ENCODE measurements around the gene CHST5.
"Not testable (repeated sequence)": the region's sequence is repeated elsewhere in the genome, so short reads cannot be mapped to it uniquely, and the experiment has no call there.

CHST5 gene

DNA sequence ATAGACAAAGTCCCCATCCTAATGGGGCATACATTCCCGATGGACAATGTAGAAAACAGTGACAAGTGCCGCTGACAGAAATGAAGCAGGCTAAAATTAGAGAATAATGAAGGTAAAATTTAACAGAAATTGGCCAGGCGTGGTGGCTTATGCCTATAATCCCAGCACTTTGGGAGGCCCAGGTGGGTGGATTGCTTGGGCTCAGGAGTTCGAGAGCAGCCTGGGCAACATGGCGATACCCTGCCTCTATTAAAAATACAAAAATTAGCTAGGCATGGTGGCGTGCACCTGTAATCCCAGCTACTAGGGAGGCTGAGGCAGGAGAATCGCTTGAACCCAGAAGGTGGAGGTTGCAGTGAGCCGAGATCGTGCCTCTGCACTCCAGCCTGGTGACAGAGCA lies 12.5 kb upstream of the CHST5 start:
- not testable (repeated sequence) for DNase-seq

DNA sequence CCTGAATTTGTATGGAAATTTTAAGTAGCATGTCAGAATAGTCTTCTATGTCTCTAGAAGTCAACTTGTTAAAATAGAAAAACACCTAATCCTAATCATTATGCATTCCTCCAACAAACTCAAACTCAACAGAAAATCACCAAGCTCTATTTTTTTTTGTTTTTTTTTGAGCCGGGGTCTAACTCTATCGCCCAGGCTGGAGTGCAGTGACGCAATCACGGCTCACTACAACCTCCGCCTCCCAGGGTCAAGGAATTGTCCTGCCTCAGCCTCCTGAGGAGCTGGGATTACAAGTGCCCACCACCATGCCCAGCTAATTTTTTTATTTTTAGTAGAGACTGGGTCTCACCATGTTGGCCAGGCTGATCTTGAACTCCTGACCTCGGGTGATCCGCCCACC lies 10.4 kb upstream of the CHST5 start:
- DNase-seq, result no peak

DNA sequence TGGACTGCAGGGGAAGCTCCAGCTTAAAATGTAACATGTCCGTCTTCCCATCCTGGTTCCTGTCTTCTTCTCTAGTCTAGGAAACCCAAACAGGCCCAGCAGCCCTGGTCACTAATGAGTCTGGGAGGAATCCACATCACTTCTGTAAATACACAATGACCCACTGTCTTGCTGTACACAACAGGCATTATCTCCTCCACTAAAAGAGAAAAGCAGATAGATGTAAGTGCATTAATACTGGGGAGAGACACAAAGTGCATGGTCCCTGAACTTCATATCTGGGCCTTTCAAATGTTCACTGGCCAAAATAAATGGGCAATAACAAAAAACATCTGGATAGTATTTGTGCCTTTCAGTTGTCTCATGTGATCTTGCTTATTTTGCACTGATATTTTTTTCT lies 10.0 kb upstream of the CHST5 start:
- DNase-seq, result not testable (repeated sequence)

DNA sequence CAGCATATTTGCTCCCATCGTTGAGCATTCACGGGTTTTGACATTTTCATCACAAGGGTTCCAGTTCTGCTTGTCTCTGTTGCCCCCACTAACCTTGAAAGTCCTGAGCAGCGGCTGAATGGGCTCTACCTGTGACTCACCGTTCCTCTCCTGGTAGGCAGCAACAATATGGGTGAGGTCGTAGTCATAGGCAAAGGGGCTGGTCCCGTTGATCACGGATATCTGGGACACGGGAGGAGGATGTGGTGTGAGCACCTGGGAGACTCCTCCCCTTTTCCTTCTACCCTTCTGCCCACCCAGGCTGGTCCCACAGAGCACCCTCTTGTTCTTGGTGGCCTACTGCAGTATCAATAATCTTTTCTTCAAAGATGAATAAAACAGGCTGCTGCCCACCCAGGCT lies 6.6 kb upstream of the CHST5 start:
- DNase-seq, result not testable (repeated sequence)

DNA sequence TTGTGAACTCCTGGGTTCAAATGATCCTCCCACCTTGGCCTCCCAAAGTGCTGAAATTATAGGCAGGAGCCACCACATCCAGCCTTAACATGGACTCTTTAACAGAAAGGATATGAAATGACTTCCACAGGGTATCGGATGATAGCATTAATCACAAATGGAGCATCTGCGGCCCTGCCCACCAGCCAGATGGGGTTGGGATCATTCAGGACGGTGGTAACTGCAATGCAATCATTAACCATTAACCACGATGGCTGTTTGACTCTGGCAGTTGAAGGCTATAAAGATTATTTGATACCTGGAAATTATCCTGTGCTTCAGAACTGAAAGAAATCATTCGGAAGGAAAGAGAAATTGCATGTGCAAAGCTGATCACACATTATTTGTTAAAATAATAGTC lies 5.3 kb upstream of the CHST5 start:
- no peak for DNase-seq

DNA sequence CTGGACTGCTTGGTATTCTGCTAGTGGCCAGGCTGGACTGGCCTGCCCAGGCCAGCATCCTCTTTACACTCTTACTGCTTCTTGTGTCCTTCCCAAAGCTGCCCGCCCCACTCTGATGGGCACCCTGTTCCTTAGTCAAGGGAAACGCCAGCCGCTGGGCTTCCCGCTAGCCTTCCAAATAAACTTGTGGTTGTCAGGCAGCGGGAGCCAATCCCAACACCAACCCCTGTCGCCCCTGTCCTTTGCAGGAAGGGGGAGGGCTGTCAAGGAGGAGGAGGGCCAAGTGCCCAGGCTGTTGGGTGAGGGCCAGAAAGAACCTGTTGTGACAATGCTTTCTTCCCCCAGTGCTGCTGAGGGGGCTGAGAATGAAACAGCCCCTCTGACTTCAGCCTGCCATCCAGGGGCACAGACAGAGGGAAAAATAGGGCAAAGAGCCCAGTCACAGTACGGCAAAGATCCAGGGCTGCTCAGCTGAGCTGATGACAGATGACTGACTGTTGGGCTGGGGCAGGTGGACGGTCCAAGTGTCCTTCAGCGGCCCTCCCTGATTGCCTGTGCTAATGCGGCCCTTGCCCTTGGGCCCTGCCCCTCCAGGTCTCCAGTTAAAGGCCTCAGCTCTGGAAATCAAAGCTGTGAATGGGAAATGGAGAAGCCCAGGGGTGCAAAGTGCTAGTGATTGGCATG lies 3.1 kb upstream of the CHST5 start:
- not testable (repeated sequence) for DNase-seq

DNA sequence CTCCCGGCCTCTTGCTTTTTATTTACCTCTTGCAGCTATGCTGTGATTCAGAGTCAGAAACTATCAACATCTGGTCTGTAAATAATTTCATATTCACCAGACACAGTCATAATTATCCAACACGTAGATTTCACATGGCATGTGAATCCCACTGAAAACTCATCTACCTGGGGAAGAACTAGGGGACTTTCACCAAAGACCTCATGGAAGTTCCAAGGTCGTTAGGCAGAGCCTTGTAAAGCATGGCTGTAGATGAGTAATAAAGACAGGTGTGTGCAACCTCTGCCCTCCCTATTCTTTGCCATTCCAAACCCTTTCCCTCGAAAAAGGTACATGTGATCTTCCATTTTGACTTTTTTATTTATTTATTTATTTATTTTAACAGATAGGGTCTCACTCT lies 1.9 kb upstream of the CHST5 start:
- no peak for DNase-seq

DNA sequence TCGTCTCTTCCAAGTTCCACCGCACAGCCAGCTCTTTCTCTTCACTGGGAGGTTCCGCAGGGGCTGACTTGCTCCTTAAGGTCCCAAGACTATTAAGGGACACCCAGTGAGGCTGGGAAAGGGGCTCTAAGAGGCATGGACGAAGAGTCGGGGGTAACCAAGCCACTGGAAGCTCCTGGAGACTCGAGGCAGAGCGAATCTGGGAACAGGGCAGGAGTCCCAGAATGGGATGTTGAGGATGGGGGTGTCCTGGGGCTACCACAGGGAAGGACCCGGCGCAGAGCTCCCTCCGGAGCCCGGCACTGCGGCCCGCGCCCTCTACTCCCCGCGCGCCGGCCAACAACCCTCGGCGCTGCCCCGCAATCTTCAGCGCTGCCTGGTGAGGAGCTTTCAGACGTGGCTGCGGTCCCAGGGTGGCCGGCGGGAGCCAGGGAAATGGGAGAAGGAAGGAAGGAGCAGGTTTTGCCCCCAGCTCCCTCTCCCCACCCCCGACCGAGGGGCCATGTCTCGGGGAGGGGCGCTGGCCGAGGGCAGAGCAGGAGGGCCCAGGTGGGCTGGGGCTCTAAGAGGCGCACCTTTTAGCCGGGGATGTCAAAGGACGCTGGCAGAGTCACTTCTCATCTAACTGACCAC lies 581 bp downstream of the CHST5 start:
- DNase-seq, result no peak

DNA sequence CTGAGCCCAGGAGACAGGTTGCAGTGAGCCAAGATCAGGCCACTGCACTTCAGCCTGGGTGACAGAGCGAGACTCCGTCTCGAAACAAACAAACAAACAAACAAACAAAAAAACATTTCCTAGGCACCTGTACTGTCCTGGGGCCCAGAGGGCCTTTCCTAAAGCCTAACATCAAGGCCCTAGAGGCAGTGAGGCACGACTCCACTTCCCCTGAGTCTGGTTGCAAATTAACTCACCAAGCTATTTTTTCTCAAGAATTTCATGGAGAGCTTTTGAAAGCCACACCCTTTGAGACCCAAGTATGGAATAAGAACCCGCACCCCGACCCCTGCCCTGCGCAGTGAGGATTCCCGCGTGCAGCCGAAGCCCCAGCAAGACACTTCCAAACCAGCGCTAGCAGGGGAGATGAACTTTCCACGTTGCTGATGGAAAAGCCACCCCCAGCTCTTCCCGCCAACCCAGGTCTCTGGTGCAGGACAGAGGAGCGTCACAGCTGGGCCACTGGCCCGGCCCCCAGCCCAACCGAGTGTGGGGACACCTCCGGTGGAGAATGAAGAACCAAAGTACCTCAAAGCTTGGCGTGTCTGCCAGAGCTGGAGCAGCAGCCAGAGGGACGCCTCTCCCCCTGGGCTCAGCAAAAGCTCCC lies 1.2 kb downstream of the CHST5 start:
- DNase-seq, result no peak

DNA sequence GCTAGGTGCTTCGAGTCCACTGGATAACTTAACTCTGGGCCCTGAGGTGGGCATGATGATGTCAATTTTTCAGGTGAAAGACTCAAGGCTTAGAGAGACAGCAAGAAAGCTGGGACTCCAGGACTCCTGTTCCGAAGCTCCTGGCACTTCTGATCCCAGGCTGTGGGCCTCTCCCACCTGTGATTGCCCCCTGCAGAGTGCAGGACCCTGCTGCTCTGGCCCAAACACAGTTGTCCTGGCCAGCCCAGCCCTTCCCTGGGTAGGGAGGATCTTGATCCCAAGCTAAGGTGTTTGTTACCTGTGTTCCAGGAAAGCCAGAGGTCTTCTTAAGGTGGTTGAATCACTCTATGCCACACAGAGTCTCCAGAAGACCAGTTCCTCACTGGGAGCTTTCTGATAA lies 3.1 kb downstream of the CHST5 start:
- DNase-seq, result no peak

DNA sequence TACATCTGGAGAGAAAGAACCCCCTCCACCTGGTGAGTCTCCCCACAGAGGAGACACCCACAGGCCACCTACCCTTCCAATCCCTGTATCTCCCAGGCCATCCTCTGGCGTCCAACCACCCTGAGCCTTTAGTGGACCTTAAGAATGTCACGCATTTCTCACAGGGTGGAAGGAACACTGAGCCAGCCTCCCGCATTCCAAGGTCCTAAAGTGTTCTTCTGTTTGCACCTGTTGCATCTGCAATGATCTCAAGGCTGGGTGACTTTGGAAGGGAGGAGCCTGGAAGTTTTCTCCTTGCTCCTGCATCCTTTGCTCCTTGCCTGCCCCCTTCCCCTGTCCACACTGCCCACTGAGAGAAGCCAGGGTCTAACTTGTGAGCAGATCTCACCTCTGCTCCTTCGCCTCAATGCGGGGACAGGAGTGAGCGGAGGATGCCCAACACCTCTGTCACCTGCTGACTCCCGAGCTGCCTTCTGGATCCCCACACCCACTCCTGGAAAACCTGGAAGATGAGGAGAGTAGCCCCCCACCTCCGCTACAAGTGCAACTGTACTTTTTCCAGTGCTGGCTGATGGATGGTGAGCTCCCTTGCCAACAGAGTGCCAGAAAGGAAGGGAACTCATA lies 3.7 kb downstream of the CHST5 start:
- DNase-seq, result no peak

DNA sequence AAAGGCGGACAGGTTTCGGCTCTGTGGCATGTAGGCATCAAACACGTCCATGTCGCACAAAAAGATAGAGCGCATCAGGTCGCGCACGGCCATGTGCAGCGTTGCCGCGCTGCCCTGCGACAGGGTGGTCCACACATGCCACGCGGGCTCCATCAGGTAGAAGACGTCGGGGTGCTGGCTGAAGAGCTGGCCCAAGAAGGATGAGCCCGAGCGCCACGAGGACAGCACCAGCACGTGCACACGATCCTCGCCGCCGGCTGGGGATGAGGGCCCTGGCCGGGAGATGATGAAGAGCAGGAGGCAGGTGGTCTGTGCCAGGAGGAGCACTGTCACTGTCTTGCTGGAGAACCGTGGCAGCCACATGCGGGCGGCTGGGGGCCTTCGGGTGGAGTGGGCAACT lies 5.9 kb downstream of the CHST5 start:
- no peak for DNase-seq

DNA sequence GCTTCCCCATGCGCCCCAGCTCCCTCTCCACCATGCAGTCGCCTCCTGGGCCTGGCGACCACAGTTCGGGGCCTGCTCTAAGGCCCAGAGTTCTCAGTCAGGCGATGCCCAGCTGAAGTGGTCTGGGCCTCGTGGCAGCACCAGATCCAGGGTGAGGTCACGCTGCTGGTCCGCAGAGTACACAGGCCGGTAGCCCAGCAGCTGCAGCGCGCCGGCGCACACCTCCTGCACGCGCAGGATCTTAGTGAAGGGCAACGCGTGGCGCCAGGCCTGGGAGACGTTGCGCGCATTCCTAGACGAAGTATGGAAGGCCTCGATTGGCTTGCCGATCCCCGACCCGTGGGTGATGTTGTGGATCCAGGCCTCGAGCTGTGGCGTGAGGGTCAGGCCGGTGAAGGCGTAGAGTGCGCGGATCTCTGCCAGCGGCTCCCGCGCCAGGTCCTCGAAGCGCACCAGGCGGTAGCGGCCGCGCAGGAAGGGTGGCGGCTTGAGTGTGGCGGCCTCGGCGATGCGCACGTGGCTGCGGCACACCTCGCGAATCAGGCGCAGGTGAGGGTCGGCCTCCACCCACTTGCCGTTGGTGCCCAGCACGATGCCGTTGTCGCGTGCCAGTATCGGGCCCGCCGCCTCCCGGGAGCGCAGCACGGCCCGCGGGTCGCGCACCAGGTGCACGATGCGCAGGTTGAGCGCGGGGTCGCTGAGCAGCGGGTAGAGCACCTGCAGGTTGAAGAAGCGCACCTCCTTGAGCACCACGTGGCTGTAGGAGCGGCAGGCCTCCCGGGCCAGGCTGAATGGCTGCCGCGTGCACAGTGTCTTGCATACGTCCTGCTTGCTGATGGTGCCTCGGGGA lies 6.6 kb downstream of the CHST5 start:
- DNase-seq, result no peak

DNA sequence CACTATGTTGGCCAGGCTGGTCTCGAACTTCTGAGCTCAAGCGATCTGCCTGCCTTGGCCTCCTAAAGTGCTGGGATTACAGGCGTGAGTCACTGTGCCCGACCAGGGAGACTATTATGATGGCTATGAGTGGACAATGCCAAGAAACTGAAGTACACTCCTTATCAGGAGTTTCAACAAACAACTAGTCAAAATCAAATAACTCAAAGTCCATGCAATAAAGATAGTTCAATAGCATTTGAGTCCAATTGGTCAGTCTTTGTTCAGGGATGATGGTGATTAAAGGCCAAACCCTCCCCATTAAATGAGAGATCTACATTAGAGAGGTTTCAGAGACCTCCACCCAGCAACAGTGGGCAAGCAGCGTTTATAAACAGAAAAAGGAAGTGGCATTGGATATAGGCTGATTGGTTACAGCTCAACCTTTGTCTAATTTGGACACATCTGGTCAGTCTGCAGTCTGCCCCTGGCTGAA lies 8.0 kb downstream of the CHST5 start:
- DNase-seq, result no peak

DNA sequence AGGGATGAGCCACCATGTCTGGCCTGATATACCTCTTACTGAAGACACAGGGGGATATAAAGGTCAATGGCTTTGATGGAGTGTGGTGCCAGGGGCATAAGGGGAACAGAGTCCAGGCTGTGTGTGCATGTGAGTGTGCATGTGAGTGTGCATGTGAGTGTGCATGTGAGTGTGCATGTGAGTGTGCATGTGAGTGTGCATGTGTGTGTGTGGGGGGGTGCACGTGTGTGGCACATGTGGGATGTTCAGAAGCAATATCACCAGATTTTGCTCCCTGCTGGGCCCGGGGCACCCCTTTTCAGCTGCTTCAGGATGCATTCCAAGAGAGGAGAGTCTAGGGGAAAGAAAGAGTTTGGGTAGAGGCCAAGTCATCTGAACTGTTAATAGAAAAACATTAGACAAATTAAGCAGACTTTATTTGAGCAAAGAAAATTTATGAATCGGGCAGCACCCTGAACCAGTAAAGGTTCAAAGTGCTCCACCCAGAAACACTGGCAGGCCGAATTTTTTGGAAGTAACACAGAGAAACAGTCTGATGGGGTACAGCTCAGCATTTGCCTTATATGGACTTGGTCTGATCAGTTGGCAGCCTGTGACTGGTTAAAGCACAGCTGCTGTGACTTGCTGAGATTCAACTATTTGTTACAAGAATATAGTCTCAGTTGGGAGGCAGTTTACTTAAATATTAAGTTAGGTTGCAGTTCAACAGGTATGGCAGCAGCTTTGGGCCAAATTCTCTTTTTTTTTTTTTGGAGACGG lies 9.7 kb downstream of the CHST5 start:
- DNase-seq, result no peak

DNA sequence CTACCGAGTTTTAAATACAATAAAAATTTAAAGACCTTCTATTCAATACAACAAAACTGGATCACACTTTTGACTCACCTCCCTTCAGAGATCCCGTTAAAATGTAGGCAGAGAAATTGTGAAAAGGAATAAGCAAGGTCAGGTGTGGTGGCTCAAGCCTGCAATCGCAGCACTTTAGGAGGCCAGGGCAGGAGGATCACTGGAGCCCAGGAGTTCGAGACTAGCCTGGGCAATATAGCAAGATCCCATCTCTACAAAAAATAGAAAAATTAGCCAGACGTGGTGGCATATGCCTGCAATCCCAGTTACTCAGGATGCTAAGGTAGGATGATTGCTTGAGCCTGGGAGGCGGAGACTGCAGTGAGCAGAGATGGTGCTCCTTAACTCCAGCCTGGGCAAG lies 16.7 kb downstream of the CHST5 start:
- DNase-seq, result no peak

DNA sequence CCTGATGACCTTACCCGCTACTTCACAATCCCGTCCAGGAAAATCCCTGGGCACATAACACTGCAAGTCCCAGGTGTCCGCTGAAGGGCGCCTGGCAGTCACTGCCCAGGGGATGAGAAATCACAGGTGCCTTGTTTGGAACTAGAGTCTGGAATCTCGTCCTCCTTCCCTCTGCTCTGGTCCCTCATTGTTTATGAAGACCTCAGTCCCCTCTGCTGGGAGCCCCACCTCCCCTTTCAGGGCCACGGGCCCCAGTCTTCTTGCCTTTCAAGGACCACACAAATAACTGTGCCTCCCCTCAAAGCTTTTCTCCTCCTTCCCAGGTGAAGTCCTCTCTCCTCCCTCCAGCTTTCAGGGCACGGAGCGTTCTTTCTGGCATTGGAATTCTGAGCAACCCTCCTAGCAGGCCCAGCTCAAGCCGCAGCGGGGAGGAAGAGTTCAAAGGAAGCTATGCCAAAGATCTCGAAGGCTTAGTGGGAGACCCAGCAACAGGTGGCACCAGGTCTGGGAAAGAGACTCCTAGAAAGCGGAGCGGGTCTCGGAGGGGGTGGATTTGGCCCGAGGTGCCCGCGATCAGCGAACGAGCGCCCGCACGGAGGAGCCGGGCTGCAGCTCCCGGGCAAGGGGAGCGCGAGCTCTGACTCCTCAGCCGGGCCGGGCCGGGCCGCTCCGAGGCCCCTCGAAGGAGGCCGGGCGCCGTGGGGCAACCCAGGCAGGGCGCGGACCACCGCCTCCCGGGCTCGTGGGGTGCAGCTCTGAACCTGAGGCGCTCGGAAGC lies 19.5 kb downstream of the CHST5 start:
- DNase-seq, result not testable (repeated sequence)

DNA sequence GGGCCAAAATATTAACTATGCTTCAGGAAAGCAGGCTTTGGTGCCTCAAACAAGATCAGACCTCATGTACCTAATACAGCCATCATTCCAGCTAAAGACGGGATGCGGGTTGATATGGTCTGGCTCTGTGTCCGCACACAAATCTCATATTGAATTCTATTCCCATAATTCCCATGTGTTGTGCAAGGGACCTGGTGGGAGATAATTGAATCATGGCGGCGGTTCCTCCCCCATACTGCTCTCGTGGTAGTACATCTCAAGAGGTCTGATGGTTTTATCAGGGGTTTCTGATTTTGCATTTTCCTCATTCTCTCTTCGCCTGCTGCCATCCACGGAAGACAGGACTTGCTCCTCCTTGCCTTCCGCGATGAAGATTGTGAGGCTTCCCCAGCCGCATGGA lies 21.6 kb downstream of the CHST5 start:
- DNase-seq, result no peak

DNA sequence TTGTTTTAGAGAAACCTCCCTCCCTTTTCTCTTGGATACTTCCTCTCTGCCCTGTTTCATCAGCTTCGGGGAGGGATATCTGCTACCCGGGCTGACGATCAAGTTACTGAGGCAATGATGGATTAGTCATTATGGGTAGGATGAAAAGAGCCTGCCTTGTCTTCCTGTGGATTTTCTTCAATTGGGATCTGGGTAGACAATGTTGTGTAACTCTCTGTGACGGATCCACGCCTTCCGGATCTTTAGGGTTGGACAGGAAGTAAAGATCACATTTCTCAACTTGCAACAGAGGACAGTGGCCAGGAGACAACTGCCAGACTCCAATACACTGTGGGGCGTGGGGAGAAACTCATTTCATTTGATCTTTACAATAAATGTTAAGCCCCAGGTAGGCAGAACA lies 29.3 kb downstream of the CHST5 start:
- DNase-seq, result no peak

DNA sequence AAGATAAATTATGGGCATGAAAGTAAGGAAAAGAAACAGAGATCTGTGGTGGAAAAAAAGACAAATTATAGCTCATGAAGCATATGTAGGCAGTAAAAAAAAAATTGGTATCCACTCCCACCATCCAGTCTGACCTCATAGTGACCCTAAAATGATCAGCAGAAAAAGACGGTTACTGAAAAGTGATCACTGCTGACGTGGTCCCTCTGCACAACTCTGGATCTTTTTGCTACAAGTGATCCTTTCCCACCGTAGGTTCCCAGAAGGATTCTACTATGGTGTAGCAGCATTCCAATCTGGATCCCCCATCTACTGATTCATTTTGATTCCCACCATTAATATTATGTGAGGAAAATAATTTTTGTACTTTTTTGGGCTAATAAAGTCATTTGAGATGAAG lies 29.8 kb downstream of the CHST5 start:
- no peak for DNase-seq

DNA sequence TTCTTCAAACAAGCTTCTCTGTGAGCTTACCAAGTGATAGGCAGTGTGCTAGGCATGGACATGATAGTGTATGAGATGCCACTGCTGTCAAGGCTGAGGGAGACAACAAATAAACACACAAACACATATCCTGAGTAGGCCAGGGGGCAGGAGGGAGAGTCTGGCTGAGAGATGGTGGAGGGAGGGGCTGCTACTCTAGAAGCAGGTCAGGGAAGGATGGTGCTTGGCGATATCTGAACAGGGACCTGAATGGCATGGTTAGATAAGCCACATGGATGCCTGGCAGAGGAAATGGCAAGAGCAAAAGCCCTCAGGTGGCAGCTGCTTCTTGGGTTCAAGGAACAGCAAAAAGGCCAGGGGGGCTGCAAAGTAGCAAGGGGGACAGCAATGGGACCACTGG lies 32.1 kb downstream of the CHST5 start:
- DNase-seq, result no peak

Measured in SHP77 treated with DMSO at 0.1 percent for 48 hours (cell line).